ENCODE measurements around the gene RSRC1. TPM values are rescaled to one million over a fixed set of nuclear protein-coding genes. Genes with fewer than 3 reads are reported as not detected.

The RSRC1 gene
- total and polyA plus RNA-seq, 2 of the 8 experiments (the other 6 are each of a cell fraction or from before 2014, with no cell fraction given) = 2.0 to 27.9 TPM

- H3K79me2 ChIP-seq (ENCODE audit: control insufficient read depth in 1 of 2, insufficient read depth in 2 of 2, low read length in 2 of 2) = no peaks in the 10 kb centered on the region
- FAIRE-seq = no peak
- no peak overlapping the region for H3K23ac ChIP-seq (ENCODE audit: insufficient read length)
Measured at GRCh38 chr3:158492685-158493084, 382.8 kb downstream of the RSRC1 start.

More at GRCh38 chr3:158492685-158493084, 382.8 kb downstream of the RSRC1 start:
- no peaks in the 10 kb centered on the region for H3K4me1 ChIP-seq (replicated peaks in 1 of 4; ENCODE audit: control insufficient read depth in 3 of 4, insufficient read depth in 4 of 4, low read length in 3 of 4)
- no peak overlapping the region for H2BK15ac ChIP-seq (ENCODE audit: low read length)
- no peak overlapping the region for H3K18ac ChIP-seq (ENCODE audit: extremely low read depth, low read length)
- H3K23me2 ChIP-seq (ENCODE audit: low read depth, low read length) = no peaks in the 10 kb centered on the region
- H4K91ac ChIP-seq (replicated peaks; ENCODE audit: insufficient read length, low read length) = no peak overlapping the region
- no peaks in the 10 kb centered on the region for H3K9me3 ChIP-seq (ENCODE audit: insufficient read depth in 2 of 2, low read depth in 1 of 2, low read length in 1 of 2)
- H4K5ac ChIP-seq (ENCODE audit: insufficient read length, low read depth, low read length) = no peak overlapping the region
- no peak overlapping the region for H4K8ac ChIP-seq (ENCODE audit: extremely low read depth, insufficient read depth, low read length)
- no peak overlapping the region for H3K4me2 ChIP-seq (ENCODE audit: insufficient read depth in 1 of 2, low read depth in 2 of 2, low read length in 2 of 2)
- no peak overlapping the region for H3K4ac ChIP-seq (replicated peaks; ENCODE audit: insufficient read length, low read depth, low read length)
- TF ChIP-seq HDAC6 (IDR thresholded peaks at IDR 0.05; ENCODE audit: low read depth, low read length) = no peak
- no peak for TF ChIP-seq CHD2 (IDR thresholded peaks at IDR 0.05; ENCODE audit: low read length)
- TF ChIP-seq SRF (IDR thresholded peaks at IDR 0.05; ENCODE audit: low read depth, low read length) = no peak
- no peak for TF ChIP-seq BRCA1 (IDR thresholded peaks at IDR 0.05; ENCODE audit: low read depth, low read length)
- TF ChIP-seq, protein P1, sequence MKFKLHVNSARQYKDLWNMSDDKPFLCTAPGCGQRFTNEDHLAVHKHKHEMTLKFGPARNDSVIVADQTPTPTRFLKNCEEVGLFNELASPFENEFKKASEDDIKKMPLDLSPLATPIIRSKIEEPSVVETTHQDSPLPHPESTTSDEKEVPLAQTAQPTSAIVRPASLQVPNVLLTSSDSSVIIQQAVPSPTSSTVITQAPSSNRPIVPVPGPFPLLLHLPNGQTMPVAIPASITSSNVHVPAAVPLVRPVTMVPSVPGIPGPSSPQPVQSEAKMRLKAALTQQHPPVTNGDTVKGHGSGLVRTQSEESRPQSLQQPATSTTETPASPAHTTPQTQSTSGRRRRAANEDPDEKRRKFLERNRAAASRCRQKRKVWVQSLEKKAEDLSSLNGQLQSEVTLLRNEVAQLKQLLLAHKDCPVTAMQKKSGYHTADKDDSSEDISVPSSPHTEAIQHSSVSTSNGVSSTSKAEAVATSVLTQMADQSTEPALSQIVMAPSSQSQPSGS (IDR thresholded peaks at IDR 0.05; ENCODE audit: low read length) = no peak
- no peak for TF ChIP-seq SP4 (IDR thresholded peaks at IDR 0.05; ENCODE audit: low read length)
- no peak for TF ChIP-seq SIN3A (conservative IDR thresholded peaks at IDR 0.05 in 1 of 2, IDR thresholded peaks at IDR 0.05 in 1 of 2; ENCODE audit: low read depth in 1 of 2, low read length in 2 of 2)
- no peak overlapping the region for H2BK5ac ChIP-seq (ENCODE audit: low read depth, low read length)
- no peaks in the 10 kb centered on the region for H4K20me1 ChIP-seq (replicated peaks in 1 of 2; ENCODE audit: control insufficient read depth in 1 of 2, insufficient read depth in 2 of 2, low read length in 2 of 2)
- H2AK5ac ChIP-seq (ENCODE audit: low read depth, low read length) = no peak overlapping the region
- no peaks in the 10 kb centered on the region for H3K36me3 ChIP-seq (ENCODE audit: control insufficient read depth in 2 of 4, insufficient read depth in 4 of 4, low read length in 3 of 4)
- H2AFZ ChIP-seq (ENCODE audit: low read length) = no peak overlapping the region
- H2BK12ac ChIP-seq (ENCODE audit: low read depth, low read length) = no peak overlapping the region
- no peaks in the 10 kb centered on the region; a peak in 1 of 7 replicates for H3K27me3 ChIP-seq (replicated peaks in 1 of 4; ENCODE audit: control insufficient read depth in 3 of 4, extremely low read depth in 1 of 4, insufficient read depth in 3 of 4, low read length in 3 of 4)
- no peak overlapping the region for H3K56ac ChIP-seq (replicated peaks; ENCODE audit: insufficient read length, low read depth, low read length)
- H2BK120ac ChIP-seq (replicated peaks; ENCODE audit: low read depth, low read length) = no peak overlapping the region
- no peak for DNase-seq (ENCODE audit: low read depth in 1 of 2, low spot score in 2 of 2)
- no peaks in the 10 kb centered on the region for H3K79me1 ChIP-seq (ENCODE audit: low read depth, low read length)
- H3K27ac ChIP-seq (ENCODE audit: low read depth, low read length) = no peak overlapping the region
- WGBS, 2 experiments (ENCODE audit: extremely low coverage in 1 of 2, insufficient coverage in 1 of 2, insufficient read length in 1 of 2, insufficient replicate concordance in 2 of 2, low coverage in 1 of 2, low lambda C conversion rate in 2 of 2, missing lambda C conversion rate in 1 of 2) = 93% methylated on average over 3 of the region's 3 CpGs; no CpG with 5 or more reads in 1 of the 2 experiments
- no peak overlapping the region for H3K4me3 ChIP-seq (ENCODE audit: extremely low read depth in 1 of 4, insufficient read depth in 2 of 4, low read depth in 3 of 4, low read length in 4 of 4)
- no peak overlapping the region for H2BK20ac ChIP-seq (ENCODE audit: low read length)
- POLR2A ChIA-PET (ENCODE audit: partially characterized antibody) = no interaction called here
- H3K9ac ChIP-seq (replicated peaks in 1 of 4; ENCODE audit: extremely low read depth in 1 of 4, low read depth in 3 of 4, low read length in 3 of 4) = no peak overlapping the region
- no peak overlapping the region for H3K14ac ChIP-seq (ENCODE audit: insufficient read length)
- CTCF ChIA-PET (ENCODE audit: partially characterized antibody) = interaction anchor here (1.1 kb wide), 1 partner anchor 12 kb away, joined by 3 read pairs; no protein-coding TSS in a partner anchor

Measured in H1 (cell line).